SK-N-SH (cell line): Measurements from ENCODE around the gene ALDH1L1. TPM values are rescaled to one million over a fixed set of nuclear protein-coding genes. Genes with fewer than 3 reads are reported as not detected.

Experiments
- CTCF ChIA-PET: fragments of 300-600, 350-600 bp; formaldehyde crosslinking; extraction: SDS; loops from one replicate; lab custom pipeline; 2021; lab: Yijun Ruan, JAX
- POLR2A ChIA-PET: fragments of 350-600 bp; sonication (Branson Sonifier 250); formaldehyde crosslinking; extraction: SDS; loops from one replicate; lab custom pipeline; 2020; ENCODE audit warnings: antibody characterized with exemption, inconsistent platforms; lab: Yijun Ruan, JAX
- DNase-seq: peaks from one replicate; pipeline ENCODE4 v3.0.0; 2012
- H2AFZ ChIP-seq: fragments of 200-600 bp; sonication (generic); 2 replicates; pipeline ENCODE4 v1.8.1; 2016; ENCODE audit warnings: antibody characterized with exemption, mild to moderate bottlenecking, low read depth
- H3F3A ChIP-seq: fragments of 200-600 bp; sonication (generic); replicated peaks from 2 replicates; pipeline ENCODE3; 2016; ENCODE audit warnings: antibody characterized with exemption, mild to moderate bottlenecking; ENCODE audit not compliant: insufficient read depth
- H3K27ac ChIP-seq, 2 experiments: fragments of 200-500 bp in 1 of 2; fragments of 200-600 bp in 1 of 2; sonication (Bioruptor generic) in 1 of 2; sonication (generic), shearing (Covaris generic) in 1 of 2; 2 replicates each; pipeline versions ENCODE4 v1.5.1 to v1.6.1; 2014 to 2016; ENCODE audit warnings: low read depth in 2 of 2, inconsistent platforms in 1 of 2, low read length in 1 of 2, mild to moderate bottlenecking in 1 of 2, mixed read lengths in 1 of 2
- H3K27me3 ChIP-seq: fragments of 200-600 bp; sonication (generic), shearing (Covaris generic); 2 replicates; pipeline ENCODE4 v1.6.1; 2016; ENCODE audit warnings: mixed run types; ENCODE audit not compliant: insufficient read depth
- H3K36me3 ChIP-seq, 2 experiments: fragments of 200-500 bp in 1 of 2; fragments of 200-600 bp in 1 of 2; sonication (Bioruptor generic) in 1 of 2; sonication (generic) in 1 of 2; replicated peaks in 1 of 2; 2 replicates each; pipeline versions ENCODE3 to v1.5.1; 2014 to 2016; ENCODE audit warnings: low read length in 1 of 2, mild to moderate bottlenecking in 1 of 2; ENCODE audit not compliant: insufficient read depth in 2 of 2, control insufficient read depth in 1 of 2
- H3K4me1 ChIP-seq, 2 experiments: fragments of 200-500 bp in 1 of 2; fragments of 200-600 bp in 1 of 2; sonication (Bioruptor generic) in 1 of 2; sonication (generic), shearing (Covaris generic) in 1 of 2; 2 replicates each; pipeline versions ENCODE4 v1.5.1 to v1.6.1; 2014 to 2016; ENCODE audit warnings: low read depth in 1 of 2, low read length in 1 of 2, mixed run types in 1 of 2; ENCODE audit not compliant: insufficient read depth in 2 of 2, control insufficient read depth in 1 of 2
- H3K4me2 ChIP-seq: fragments of 200-600 bp; sonication (generic), shearing (Covaris generic); 2 replicates; pipeline ENCODE4 v1.6.1; 2017; ENCODE audit warnings: mixed run types
- H3K4me3 ChIP-seq, 2 experiments: fragments of 200-500 bp in 1 of 2; fragments of 200-600 bp in 1 of 2; sonication (Bioruptor generic) in 1 of 2; sonication (generic), shearing (Covaris generic) in 1 of 2; 2 replicates each; pipeline versions ENCODE4 v1.5.1 to v1.8.1; 2014 to 2016; ENCODE audit warnings: low read depth in 2 of 2, inconsistent platforms in 1 of 2, low read length in 1 of 2, mild to moderate bottlenecking in 1 of 2, mixed read lengths in 1 of 2, moderate library complexity in 1 of 2
- H3K79me2 ChIP-seq: fragments of 200-600 bp; sonication (generic); 2 replicates; pipeline ENCODE4 v1.8.1; 2017; ENCODE audit warnings: mild to moderate bottlenecking; ENCODE audit not compliant: insufficient read depth
- H3K9ac ChIP-seq: fragments of 200-600 bp; sonication (generic); 2 replicates; pipeline ENCODE4 v1.6.1; 2017; ENCODE audit warnings: mixed run types
- H3K9me2 ChIP-seq: fragments of 200-600 bp; sonication (generic); 2 replicates; pipeline ENCODE4 v1.6.1; 2017; ENCODE audit warnings: mixed run types
- H3K9me3 ChIP-seq: fragments of 200-600 bp; sonication (generic); 2 replicates; pipeline ENCODE4 v1.6.1; 2017; ENCODE audit warnings: mixed run types, mild to moderate bottlenecking, moderate library complexity
- H4K20me1 ChIP-seq: fragments of 200-600 bp; sonication (generic); 2 replicates; pipeline ENCODE4 v1.6.1; 2017; ENCODE audit warnings: mild to moderate bottlenecking, mixed run types; ENCODE audit not compliant: insufficient read depth
- CHD2 ChIP-seq: fragments of 150-350 bp; IDR thresholded peaks from 2 replicates; pipeline ENCODE4 v1.6.1; 2018; ENCODE audit warnings: low read length; ENCODE audit not compliant: partially characterized antibody
- ELF1 ChIP-seq: IDR thresholded peaks from 2 replicates; pipeline ENCODE4 v1.4.0; 2012
- EP300 ChIP-seq, 2 experiments: IDR thresholded peaks; 2 replicates each; pipeline versions ENCODE4 v1.4.0 to v1.6.1; 2012; ENCODE audit warnings: borderline replicate concordance in 1 of 2, low read depth in 1 of 2, low read length in 1 of 2
- EZH2phosphoT487 ChIP-seq: fragments of 200-600 bp; sonication (generic); IDR thresholded peaks from 2 replicates; pipeline ENCODE4 v1.6.1; 2017; ENCODE audit warnings: low read depth, mixed run types, mild to moderate bottlenecking, antibody characterized with exemption, moderate library complexity, borderline replicate concordance
- FOXJ3 ChIP-seq: sonication (generic); formaldehyde crosslinking; IDR thresholded peaks from 2 replicates; pipeline ENCODE4 v1.5.1; 2020; ENCODE audit warnings: mild to moderate bottlenecking, missing genetic modification reagents
- FOXM1 ChIP-seq: IDR thresholded peaks from 2 replicates; pipeline ENCODE4 v1.4.0; 2012; ENCODE audit warnings: low read depth, mild to moderate bottlenecking
- GABPA ChIP-seq: IDR thresholded peaks from 2 replicates; pipeline ENCODE4 v1.4.0; 2012; ENCODE audit warnings: low read depth, mild to moderate bottlenecking
- GATA2 ChIP-seq: sonication (generic); formaldehyde crosslinking; IDR thresholded peaks from 2 replicates; pipeline ENCODE4 v1.5.0; 2020; ENCODE audit warnings: mild to moderate bottlenecking, missing genetic modification reagents
- MEF2A ChIP-seq: IDR thresholded peaks from 2 replicates; pipeline ENCODE4 v1.4.0; 2012; ENCODE audit warnings: low read depth, borderline replicate concordance
- NFIC ChIP-seq: IDR thresholded peaks from 2 replicates; pipeline ENCODE4 v1.4.0; 2012; ENCODE audit warnings: borderline replicate concordance
- NRF1 ChIP-seq: IDR thresholded peaks from 2 replicates; pipeline ENCODE4 v1.6.1; 2012; ENCODE audit warnings: low read depth, mild to moderate bottlenecking, low read length
- POLR2AphosphoS5 ChIP-seq: IDR thresholded peaks from 2 replicates; pipeline ENCODE4 v1.6.1; 2012; ENCODE audit warnings: low read depth, low read length
- RCOR1 ChIP-seq: fragments of 150-350 bp; IDR thresholded peaks from 2 replicates; pipeline ENCODE4 v1.6.1; 2017; ENCODE audit warnings: antibody characterized with exemption, low read length
- SMC3 ChIP-seq: IDR thresholded peaks from 2 replicates; pipeline ENCODE4 v1.6.1; 2012; ENCODE audit warnings: low read depth, low read length, improper control_type of control experiment
- TCF12 ChIP-seq: IDR thresholded peaks from 2 replicates; pipeline ENCODE4 v1.4.0; 2012
- YY1 ChIP-seq: IDR thresholded peaks from 2 replicates; pipeline ENCODE4 v1.4.0; 2012; ENCODE audit warnings: low read depth, mild to moderate bottlenecking
- WGBS: methylation state at CpG from one replicate; pipeline ENCODE4 v1.1.6; 2017; ENCODE audit warnings: low lambda C conversion rate; 5-methylcytosine and 5-hydroxymethylcytosine counted together
- polyA plus RNA-seq, 3 experiments: library from polyadenylated mRNA; depleted of rRNA; stranded (reverse); fragments of >200 nt; gene quantifications; 2 replicates each; pipeline ENCODE4 v1.2.3, GENCODE V29; 2012
- TF ChIP-seq, protein P1 (sequence below): fragments of 150-350 bp; IDR thresholded peaks from 2 replicates; pipeline ENCODE4 v1.6.1; 2017; ENCODE audit warnings: antibody characterized with exemption, low read length, low read depth, borderline replicate concordance
- TF ChIP-seq, protein P2 (sequence below): IDR thresholded peaks from 2 replicates; pipeline ENCODE4 v1.4.0; 2012; ENCODE audit warnings: low read depth, borderline replicate concordance
- TF ChIP-seq, protein P3 (sequence below): fragments of 200-600 bp; sonication (generic); IDR thresholded peaks from 2 replicates; pipeline ENCODE4 v1.6.1; 2017; ENCODE audit warnings: antibody characterized with exemption, mild to moderate bottlenecking, moderate library complexity
- TF ChIP-seq, protein P4 (sequence below): IDR thresholded peaks from 2 replicates; pipeline ENCODE4 v1.6.1; 2012; ENCODE audit warnings: mild to moderate bottlenecking, low read depth, low read length, moderate library complexity
- TF ChIP-seq, protein P5 (sequence below): IDR thresholded peaks from 2 replicates; pipeline ENCODE4 v1.4.0; 2012; ENCODE audit warnings: low read depth, borderline replicate concordance
- TF ChIP-seq, protein P6 (sequence below): IDR thresholded peaks from 2 replicates; pipeline ENCODE4 v1.4.0; 2012; ENCODE audit warnings: low read depth

Gene ALDH1L1
- polyA plus RNA-seq, 1 of the 3 experiments (the other 2 are of a cell fraction) = not detected

DNA sequence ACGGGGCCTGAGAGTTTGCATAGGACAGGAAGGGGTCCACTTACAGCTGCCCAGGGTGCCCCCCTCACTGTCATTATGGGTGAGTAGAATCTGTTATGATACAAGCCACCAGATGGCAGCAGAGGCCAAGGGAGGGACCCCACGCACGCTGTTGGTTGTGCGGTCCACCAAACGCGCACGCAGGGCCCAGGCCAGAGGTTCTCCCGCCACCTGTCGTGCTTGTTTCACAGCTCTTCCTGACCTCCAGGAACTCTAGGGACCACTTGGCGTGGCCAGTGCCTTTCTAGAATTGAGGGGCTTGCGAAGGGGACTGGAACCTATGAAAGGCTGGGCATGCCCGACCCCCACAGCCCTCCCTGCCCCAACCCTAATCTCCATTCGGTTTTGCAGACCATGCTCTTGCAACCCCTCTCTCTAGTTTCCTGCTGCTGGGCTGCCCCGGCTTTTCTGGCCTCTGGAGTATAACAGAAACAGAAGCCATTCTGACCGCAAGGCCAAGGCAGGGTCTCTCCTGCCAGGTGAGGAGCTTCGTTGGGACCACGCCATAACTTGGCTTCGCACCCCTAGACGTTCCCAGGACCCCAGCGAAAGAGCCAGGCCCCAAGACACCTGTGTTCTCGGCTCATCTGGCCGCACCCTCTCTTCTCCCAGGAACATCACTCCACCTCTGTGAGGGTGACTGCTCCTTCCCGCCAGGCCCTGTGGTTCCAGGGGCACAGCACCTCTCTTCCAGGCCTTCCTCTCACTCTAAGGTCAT lies 46.0 kb downstream of the ALDH1L1 start:
- Histone ChIP-seq H3K4me3 (no peak overlapping the region; a peak in 1 of 4 replicates), H3K9ac (no peak overlapping the region), H3K36me3 (no peaks in the 10 kb centered on the region), H3K4me1 (peaks cover 0 to 7% of the 10 kb centered on the region in 2 experiments; a peak in 1 of 4 replicates), H4K20me1 (no peaks in the 10 kb centered on the region), H3K9me3 (no peaks in the 10 kb centered on the region), H3K79me2 (no peaks in the 10 kb centered on the region), H3K27me3 (no peaks in the 10 kb centered on the region), H3K27ac (no peak overlapping the region), H3K4me2 (no peak overlapping the region), H3K9me2 (no peaks in the 10 kb centered on the region), H2AFZ (no peak overlapping the region), H3F3A (no peaks in the 10 kb centered on the region)
- DNase-seq = peak; percentile 87
- ChIA-PET CTCF (interaction anchor here (0.6 to 6.3 kb wide), 79 partner anchors 9 to 1628 kb away, joined by 3 to 122 read pairs (median 4); partner anchors contain the start of genes ALDH1L1 and ZXDC), POLR2A (no interaction called here)
- 48% methylated on average over 13 of the region's 23 CpGs for WGBS
- TF ChIP-seq ELF1 (no peak), YY1 (no peak), RCOR1 (no peak), FOXJ3 (CRISPR knock-in tag) (no peak), GATA2 (no peak), NRF1 (no peak), NFIC (no peak), CHD2 (no peak), EZH2phosphoT487 (no peak), SMC3 (peak; percentile 81), MEF2A (no peak), EP300 (IDR thresholded peaks at IDR 0.05; ENCODE audit: borderline replicate concordance in 1 of 2, low read depth in 1 of 2, low read length in 1 of 2) (no peak), GABPA (no peak), POLR2AphosphoS5 (no peak), TCF12 (no peak), FOXM1 (no peak)
- TF ChIP-seq, protein P1, sequence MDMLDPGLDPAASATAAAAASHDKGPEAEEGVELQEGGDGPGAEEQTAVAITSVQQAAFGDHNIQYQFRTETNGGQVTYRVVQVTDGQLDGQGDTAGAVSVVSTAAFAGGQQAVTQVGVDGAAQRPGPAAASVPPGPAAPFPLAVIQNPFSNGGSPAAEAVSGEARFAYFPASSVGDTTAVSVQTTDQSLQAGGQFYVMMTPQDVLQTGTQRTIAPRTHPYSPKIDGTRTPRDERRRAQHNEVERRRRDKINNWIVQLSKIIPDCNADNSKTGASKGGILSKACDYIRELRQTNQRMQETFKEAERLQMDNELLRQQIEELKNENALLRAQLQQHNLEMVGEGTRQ = no peak
- TF ChIP-seq, protein P2, sequence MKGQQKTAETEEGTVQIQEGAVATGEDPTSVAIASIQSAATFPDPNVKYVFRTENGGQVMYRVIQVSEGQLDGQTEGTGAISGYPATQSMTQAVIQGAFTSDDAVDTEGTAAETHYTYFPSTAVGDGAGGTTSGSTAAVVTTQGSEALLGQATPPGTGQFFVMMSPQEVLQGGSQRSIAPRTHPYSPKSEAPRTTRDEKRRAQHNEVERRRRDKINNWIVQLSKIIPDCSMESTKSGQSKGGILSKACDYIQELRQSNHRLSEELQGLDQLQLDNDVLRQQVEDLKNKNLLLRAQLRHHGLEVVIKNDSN = no peak
- TF ChIP-seq, protein P3, sequence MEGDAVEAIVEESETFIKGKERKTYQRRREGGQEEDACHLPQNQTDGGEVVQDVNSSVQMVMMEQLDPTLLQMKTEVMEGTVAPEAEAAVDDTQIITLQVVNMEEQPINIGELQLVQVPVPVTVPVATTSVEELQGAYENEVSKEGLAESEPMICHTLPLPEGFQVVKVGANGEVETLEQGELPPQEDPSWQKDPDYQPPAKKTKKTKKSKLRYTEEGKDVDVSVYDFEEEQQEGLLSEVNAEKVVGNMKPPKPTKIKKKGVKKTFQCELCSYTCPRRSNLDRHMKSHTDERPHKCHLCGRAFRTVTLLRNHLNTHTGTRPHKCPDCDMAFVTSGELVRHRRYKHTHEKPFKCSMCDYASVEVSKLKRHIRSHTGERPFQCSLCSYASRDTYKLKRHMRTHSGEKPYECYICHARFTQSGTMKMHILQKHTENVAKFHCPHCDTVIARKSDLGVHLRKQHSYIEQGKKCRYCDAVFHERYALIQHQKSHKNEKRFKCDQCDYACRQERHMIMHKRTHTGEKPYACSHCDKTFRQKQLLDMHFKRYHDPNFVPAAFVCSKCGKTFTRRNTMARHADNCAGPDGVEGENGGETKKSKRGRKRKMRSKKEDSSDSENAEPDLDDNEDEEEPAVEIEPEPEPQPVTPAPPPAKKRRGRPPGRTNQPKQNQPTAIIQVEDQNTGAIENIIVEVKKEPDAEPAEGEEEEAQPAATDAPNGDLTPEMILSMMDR = peak; percentile 75
- TF ChIP-seq, protein P4, sequence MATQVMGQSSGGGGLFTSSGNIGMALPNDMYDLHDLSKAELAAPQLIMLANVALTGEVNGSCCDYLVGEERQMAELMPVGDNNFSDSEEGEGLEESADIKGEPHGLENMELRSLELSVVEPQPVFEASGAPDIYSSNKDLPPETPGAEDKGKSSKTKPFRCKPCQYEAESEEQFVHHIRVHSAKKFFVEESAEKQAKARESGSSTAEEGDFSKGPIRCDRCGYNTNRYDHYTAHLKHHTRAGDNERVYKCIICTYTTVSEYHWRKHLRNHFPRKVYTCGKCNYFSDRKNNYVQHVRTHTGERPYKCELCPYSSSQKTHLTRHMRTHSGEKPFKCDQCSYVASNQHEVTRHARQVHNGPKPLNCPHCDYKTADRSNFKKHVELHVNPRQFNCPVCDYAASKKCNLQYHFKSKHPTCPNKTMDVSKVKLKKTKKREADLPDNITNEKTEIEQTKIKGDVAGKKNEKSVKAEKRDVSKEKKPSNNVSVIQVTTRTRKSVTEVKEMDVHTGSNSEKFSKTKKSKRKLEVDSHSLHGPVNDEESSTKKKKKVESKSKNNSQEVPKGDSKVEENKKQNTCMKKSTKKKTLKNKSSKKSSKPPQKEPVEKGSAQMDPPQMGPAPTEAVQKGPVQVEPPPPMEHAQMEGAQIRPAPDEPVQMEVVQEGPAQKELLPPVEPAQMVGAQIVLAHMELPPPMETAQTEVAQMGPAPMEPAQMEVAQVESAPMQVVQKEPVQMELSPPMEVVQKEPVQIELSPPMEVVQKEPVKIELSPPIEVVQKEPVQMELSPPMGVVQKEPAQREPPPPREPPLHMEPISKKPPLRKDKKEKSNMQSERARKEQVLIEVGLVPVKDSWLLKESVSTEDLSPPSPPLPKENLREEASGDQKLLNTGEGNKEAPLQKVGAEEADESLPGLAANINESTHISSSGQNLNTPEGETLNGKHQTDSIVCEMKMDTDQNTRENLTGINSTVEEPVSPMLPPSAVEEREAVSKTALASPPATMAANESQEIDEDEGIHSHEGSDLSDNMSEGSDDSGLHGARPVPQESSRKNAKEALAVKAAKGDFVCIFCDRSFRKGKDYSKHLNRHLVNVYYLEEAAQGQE = no peak
- TF ChIP-seq, protein P5, sequence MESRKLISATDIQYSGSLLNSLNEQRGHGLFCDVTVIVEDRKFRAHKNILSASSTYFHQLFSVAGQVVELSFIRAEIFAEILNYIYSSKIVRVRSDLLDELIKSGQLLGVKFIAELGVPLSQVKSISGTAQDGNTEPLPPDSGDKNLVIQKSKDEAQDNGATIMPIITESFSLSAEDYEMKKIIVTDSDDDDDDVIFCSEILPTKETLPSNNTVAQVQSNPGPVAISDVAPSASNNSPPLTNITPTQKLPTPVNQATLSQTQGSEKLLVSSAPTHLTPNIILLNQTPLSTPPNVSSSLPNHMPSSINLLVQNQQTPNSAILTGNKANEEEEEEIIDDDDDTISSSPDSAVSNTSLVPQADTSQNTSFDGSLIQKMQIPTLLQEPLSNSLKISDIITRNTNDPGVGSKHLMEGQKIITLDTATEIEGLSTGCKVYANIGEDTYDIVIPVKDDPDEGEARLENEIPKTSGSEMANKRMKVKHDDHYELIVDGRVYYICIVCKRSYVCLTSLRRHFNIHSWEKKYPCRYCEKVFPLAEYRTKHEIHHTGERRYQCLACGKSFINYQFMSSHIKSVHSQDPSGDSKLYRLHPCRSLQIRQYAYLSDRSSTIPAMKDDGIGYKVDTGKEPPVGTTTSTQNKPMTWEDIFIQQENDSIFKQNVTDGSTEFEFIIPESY = no peak
- TF ChIP-seq, protein P6, sequence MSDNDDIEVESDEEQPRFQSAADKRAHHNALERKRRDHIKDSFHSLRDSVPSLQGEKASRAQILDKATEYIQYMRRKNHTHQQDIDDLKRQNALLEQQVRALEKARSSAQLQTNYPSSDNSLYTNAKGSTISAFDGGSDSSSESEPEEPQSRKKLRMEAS = 0 out of 2 replicates have a peak, but pooled peaks have one; percentile 19
